NCI-H748 (cell line): ENCODE data around the gene RTRAF.
A peak's percentile ranks its signal among the peaks of the same experiment; 100 is the strongest.

Experiments
- DNase-seq: peaks from one replicate; lab custom pipeline; 2025; ENCODE audit not compliant: unreplicated experiment; lab: John Stamatoyannopoulos, UW

The RTRAF gene

DNA sequence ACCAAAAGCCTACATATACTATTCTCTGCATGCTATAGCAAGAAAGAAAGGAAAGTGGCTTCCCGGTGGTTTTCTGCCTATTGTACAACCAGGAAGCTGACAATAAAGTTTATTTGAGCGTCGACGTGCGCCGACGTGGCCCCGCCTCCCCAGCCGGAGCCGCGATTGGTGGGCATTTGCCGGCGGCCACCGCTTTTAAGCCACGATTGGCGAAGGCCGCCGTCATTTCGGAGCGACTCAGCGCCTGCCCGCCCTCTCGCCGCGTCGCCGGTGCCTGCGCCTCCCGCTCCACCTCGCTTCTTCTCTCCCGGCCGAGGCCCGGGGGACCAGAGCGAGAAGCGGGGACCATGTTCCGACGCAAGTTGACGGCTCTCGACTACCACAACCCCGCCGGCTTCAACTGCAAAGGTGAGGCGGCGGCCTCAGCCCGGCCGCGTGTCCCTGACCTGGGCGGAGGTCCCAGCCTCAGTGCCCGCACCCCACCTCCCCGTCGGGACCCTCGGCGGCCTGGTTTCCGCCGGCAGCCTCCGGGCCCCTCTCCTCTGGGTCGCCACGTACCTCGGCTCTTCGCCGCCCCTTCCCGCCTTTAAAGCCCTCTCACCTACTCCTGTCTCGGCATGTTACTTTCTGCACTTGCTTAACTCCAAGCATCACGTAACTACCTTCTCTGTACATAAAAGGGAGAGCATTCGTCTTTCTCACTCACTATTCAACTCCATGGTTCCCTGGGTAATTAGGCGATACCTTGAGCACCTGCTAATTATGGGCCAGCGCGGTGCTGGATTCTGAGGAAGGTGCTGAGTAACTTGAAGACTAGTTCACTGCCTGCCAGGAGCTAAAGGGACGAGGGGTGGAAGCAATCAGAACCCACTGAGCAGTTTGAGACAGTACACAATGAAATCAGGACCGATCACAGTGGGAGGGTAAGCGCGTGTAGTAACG is at the start of gene RTRAF:
Gene RTRAF, plus strand, starts transcription at position 254 of the 942 bp plus-strand sequence. Its CDS starts 94 bp downstream, at position 348.
- peak; percentile 97 for DNase-seq

DNA sequence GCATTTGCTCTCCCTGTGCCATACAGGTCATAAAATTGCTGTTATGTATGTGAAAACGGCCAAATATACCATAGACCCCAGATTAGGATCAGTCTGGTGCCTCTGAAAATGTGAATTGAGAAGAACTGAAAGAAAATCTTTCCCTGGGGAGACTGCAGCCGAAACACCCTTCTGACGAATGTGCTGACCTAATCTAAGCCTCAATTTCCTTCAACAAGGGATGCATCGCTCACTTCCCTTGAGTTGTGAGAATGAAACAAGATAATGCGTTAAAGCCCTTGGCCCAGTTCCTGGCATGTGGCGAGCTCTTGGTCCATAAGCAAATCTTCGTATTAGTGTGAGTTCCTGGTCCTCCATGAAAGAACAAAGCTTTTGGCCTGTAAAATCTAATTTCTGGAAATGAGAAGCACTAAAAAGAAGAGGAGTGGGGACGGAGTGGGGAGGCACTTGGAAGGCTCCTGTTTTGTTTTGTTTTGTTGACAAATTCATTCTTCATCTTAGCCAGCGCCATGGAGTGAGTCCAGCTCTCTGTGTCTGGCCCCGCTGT is 49.5 kb upstream of the RTRAF start:
- DNase-seq, result no peak

DNA sequence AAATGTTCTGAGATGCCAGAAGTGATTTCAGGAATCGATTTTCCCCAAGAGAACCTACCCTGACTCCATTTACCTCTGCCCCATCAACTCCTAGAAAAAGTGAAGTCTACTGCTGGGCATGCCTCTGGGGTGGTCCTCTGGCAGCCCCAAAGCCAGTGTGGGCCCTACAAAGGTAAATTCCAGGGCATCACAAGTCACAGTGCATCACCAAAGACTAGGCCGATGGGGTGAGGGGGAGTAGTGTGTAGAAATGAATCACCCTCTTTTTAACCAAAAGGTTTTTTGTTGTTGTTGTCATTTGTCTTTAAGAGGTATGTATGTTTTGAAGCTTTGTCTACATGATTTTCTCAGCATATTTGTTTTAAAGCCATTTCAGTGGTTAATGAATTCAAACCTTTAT is 46.4 kb upstream of the RTRAF start:
- DNase-seq, result no peak

DNA sequence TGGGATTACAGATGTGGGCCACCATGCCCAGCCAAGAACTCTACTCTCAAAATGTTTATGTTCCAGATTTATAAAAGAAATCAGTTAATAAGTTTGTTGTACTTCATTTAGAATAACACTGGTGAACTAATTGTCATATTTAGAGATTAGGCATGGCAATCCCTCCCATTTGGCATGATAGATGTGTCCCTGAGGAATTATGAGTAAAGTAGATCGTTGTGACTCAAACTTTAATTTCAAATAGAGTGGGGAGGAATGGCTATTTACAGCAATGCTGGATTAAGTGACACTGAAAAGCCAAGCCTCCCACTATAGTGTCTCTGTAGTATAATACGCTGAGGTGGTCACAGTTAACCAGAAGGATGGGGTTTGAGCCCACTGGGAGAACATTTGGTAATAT is 39.3 kb upstream of the RTRAF start:
- no peak for DNase-seq

DNA sequence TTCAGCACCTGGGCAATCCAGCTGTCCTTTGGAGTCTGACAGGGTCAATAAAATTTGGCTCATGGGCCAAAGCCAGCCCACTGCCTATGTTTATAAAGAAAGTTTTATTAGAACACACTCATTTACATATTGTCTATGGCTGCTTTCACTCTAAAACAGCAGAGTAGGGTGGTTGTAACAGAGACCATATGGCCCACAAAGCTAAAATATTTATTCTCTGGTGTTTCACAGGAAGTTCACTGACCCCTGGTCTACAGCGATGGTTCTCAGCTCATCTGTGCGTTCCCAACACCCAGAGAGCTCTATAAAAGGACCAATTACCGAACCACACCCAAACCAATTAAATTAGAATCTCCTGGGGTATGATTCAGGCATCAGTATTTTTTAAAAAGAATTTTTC is 37.7 kb upstream of the RTRAF start:
- DNase-seq, result peak; percentile 79

DNA sequence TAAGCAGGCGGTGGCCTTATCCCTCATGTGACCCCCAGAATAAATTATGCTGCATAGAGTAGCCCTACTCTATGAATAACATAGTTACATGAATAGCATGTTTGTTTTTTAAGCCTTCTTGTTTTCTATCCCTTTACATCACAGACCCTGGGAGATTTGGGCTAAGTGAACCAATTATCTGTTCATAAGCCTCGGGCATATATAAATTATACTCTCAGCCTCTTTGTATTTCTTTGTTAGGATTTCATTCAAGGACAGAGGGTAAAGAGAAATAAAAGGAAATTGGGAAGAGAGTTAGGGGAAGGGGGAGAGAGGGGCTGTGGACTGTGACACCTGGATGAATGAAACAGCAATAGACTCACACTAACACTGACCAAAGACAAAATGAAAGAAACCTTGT is 35.3 kb upstream of the RTRAF start:
- peak; percentile 86 for DNase-seq

DNA sequence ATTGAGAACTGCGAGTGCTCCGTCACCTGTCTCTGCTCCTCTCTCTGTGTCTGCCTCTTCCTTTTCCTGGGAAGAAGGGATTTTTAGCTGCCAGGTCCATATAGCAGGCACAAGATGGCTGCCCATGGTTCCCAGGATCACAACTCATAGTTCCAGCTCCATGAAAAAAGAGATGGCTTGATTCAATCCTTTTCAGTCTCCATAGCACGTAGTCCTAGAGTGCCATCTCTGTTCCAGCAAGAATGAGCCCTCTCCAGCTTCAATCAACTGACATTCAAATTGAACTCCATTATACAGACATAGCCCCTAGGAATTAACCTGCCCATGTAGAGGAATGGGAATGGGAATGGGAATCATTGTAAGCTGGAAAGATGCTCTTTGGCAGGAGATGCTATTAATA is 34.7 kb upstream of the RTRAF start:
- peak; percentile 60 for DNase-seq

DNA sequence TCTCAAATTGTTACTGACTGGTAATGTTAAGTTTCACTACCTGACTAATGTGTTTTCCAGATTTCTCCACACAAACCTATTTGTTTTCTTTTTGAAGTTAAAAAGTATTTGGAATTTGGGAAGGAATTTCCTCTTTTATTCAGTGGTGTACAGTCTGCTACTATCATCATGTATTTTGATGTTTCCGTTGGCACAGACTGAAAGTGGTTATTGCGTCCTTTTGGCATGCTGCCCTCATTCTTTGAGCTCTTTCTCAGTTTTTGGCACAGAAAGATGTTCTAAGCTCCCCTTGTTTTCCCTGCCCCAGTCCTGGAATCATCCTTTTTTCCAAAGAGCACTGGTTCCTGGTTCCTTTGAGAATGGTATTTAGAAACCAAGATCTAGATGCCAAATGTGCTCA is 31.4 kb upstream of the RTRAF start:
- DNase-seq, result no peak

DNA sequence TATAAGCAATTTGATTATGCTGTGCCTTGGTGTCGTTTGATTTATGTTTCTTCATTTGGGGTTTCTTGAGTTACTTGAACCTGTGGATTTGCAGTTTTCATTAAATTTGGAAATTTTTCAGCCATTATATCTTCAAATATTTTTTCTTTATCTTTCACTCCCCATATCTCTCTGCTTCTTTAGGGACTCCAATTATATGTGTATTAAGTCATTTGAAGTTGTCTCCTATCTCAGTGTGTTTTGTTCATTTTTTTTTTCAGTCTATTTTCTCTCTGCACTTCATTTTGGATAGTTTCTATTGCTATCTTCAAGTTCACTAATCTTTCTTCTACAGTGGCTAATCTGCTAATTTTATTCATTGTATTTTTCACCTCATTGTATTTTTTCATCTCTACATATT is 29.4 kb upstream of the RTRAF start:
- DNase-seq, result no peak

DNA sequence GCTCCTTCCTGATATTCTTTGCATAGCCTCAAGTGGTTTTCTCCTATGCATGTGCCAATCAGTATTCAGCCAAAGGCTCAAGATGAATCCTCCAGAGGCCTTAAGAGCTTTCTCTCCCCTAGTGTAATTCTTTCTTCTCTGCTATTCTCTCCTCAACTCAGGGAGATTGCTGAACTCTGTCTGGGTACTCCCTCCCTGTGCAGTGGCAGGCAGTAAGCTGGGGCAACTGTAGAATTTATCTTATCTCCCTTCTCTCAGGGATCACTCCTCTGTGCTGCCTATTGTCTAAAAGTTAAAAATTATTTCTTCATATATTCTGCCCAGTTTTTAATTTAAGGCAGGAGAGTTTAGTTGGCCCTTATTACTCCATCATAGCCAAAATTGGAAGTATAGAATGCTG is 28.5 kb upstream of the RTRAF start:
- DNase-seq, result peak; percentile 56

DNA sequence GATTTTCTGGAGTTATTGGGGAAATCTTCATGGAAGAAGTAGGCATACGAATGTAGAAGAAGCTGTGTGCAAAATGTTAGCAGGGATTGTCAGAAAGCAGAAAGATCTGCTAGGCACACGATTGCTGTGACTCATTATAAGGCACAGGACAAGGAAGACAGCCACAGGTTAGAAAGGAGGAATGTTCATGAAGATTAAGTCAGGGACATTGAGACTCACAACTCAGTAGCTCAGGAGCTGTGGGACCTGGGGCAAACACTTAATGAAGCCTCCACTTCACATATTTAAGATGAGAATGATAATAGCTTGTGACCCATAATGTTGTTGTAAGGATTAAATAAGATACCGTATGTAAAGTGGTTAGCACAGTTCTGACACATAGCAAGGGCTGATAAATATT is 26.6 kb upstream of the RTRAF start:
- no peak for DNase-seq

DNA sequence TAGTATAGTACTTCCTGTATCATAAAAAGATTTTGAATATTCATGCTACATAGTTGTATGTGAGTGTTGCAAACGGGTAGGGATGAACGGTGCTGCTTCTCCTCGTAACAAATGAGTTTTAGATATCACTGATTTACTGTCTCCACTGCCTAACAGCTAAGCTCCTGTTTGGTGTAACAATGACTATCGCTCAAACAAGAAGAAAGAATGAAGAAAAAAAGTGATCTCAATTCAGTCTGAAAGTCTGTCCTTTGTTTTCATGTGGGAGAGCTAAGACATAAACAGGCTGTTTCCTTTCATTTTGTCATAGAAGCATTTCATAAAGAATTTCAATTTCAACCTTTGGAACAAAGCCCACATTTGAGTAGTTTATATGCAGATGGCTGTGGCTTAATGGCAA is 26.1 kb upstream of the RTRAF start:
- no peak for DNase-seq

DNA sequence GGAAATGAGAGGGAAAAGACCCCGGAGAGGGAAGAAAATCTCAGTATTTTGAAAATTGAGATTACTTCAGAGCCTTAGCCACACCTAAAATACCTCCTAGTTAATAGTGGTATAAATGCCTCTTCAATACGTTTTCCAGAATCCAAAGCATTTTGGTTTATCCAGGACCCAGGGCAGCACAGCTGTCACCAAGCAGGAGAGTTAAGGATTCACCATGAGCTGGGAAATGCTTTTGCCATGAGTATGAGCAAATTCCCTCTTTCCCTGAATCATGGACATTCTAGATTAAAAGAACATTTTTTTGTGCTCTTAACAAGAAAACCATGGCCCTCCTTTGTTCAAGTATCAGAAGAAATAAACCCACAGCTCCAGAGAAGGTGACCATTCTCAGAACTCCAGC is 21.8 kb upstream of the RTRAF start:
- no peak for DNase-seq

DNA sequence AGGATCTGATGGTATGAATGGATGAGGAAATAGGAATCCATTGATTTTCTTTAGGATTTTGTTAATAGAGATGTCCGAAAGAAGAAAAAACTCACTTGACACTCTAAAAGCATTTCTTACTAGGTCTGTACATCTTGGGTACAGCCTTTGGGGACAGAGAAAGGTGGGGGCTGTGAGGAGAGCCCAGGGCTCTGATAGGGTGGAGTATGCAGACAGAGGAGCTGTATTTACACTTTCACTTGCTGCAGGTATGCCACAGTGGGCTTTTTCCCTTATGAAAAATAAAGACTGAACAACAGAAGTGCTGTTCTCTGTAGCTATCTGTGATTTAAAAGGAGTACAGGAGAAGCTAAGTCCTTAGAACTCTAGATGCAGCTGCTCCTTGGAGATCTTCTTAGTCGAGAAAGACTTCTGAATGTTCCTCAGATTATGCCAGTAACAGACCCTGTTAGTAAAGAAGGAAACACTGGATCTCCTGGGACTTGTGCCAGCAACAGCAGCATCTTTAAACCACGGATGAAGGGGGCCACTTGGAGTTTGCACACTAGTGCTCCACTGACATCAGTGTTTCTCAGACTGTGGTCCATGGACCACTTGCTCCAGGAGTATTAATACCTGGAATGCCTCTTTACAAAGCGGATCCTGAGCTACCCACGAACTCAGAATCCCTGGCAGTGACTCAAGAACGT is 19.4 kb upstream of the RTRAF start:
- no peak for DNase-seq

DNA sequence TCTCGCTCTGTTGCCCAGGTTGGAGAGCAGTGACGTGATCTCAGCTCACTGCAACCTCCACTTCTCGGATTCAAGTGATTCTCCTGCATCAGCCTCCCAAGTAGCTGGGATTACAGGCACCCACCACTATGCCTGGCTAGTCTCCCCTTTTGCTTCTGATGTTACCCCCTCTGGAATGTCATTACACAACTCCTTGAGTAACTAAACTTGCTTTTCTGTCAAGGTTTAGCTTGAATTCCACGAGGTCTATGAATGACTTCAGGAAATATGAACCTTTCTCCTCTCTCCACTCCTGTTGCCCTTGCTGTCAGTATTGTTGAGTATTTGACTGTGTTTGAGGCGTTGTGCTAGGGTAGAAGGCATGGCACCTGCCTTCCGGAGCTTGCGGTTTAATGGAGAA is 16.8 kb upstream of the RTRAF start:
- no peak for DNase-seq

DNA sequence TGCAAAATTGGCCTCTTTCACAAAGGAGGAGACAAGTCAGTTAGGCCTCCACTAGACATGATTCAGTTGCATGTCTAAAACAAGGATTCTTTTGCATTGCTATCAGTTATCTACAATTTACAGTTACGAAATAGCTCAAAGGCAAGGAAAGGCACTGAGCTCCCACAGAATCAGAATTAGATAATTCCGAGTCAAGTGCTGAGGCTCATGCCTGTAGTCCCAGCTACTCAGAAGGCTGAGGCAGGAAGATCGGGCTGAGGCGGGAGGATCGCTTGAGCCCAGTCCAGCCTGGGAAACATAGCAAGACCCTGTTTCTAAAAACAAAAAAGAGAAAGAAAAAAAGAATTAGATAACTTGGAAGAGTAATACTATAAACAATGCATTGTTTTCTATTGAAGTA is 12.3 kb upstream of the RTRAF start:
- DNase-seq, result no peak

DNA sequence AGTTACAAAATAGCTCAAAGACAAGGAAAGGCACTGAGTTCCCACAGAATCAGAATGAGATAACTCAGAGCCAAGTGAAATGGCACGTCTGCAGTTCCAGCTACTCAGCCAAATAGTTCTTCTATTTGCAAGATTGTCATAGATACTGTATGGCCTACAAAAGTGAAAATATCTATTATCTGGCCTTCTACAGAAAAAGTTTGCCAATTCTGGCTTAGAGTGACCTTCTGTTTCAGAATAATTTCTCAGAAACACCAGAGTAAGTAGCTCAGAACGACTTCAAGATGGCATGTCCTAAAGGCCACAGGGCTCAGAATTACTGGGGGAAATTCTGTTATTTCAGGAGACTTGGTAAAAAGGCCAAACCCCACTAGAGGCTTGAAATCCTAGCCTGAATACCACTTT is 10.7 kb upstream of the RTRAF start:
- no peak for DNase-seq

DNA sequence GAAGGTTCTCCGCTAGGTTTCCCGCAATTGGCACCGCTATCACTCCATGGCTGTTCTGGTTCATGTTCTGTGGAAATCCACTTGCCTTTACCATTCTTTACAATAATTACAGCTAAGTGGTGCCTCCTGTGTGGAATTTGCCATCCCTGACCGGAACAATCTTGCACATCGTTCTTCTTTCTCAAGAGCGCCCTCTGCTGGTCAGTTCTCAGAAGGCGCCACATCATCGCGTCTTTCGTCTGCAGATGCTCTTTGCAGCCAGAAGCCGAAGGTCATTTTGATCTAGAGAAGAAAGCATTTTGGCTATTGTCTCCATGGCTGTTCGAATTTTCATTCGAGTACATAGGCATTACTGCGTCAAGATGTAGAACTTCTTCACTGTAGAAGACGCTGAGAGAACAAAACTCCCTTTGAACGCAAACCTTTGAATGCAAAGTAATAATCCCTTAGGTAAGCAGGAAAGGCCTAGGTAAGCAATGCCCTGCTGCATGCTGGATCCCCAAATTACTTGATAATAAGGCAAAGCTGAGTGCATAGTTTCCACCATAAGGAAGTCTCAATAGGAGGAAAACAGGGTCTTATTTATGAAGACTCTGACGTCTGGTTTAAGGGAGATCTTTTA is 10.1 kb upstream of the RTRAF start:
- DNase-seq, result peak; percentile 84

DNA sequence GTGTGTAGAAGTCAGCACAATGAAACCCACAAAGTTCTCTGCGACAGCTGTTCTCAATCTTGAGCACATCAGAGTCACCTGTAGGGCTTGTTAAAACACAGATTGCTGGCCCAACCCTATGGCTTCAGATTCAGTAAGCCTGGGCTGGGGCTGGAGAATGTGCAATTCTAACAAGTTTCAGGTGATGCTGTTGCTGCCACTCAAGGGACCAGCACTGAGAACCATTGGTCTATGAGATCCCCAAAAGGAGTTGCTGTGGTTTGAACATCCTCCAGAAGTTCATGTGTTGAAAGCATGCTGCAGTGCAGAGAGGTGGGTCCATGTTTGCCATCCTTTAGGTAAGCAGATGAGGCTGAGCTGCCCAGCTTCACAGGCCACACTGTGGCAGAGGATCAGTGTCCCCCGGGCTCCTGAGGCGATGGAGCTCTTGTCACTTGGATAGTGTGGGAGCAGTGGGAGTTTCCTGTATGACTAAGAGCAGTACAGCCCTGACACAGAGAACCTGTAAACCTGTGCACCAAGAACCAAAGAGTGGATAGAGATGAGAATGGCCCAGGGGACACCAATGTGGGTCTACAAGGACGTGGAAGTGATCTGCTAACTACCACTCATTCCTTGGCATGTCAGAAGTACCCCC is 8.0 kb upstream of the RTRAF start:
- no peak for DNase-seq

DNA sequence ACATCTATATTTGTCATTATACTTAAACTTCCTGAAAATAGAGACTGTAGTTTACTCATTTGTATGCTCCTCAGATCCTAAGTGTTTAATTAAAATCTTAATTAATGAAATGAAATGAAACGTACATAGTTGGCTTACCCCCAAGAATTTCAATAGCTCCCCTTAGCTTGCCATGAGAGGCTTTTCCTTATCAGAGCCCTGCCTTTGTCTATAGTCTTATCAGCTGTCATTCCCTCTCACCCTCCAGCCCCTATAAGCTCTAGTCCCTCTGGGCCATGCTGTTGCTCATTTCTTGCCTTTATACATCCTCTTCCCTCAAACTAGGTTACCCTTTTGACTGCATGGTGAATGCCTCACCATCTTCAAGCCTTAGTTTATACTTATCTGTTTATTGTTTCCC is 1.1 kb upstream of the RTRAF start:
- DNase-seq, result no peak

DNA sequence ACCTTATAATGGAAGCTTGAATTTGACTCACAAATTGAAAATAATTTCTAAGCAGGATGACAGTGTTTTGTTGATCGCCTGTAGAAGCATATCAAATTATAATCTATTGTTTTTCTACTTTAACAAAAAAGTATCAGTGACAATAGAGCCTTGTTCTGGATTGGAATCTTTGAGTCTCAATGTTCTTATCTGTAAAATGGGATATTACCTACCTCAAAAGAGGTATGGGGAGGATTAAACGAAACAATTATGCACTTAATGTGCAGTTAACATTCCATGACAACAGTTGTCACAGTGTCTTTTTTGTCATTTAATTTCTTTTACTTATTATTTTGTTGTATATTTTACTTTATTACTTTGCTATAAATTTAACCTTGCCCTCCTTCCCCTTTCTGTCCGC is 1.1 kb downstream of the RTRAF start:
- no peak for DNase-seq
